HG03060 (cell line): ENCODE results near the gene CEBPZ.

ENCODE experiments used
- ATAC-seq: cut with Tn5 transposase; IDR thresholded peaks from one replicate; pipeline ENCODE4 v1.9.1; 2021; ENCODE audit warnings: low read depth, moderate number of reproducible peaks; ENCODE audit not compliant: unreplicated experiment

CEBPZ gene, protein sequence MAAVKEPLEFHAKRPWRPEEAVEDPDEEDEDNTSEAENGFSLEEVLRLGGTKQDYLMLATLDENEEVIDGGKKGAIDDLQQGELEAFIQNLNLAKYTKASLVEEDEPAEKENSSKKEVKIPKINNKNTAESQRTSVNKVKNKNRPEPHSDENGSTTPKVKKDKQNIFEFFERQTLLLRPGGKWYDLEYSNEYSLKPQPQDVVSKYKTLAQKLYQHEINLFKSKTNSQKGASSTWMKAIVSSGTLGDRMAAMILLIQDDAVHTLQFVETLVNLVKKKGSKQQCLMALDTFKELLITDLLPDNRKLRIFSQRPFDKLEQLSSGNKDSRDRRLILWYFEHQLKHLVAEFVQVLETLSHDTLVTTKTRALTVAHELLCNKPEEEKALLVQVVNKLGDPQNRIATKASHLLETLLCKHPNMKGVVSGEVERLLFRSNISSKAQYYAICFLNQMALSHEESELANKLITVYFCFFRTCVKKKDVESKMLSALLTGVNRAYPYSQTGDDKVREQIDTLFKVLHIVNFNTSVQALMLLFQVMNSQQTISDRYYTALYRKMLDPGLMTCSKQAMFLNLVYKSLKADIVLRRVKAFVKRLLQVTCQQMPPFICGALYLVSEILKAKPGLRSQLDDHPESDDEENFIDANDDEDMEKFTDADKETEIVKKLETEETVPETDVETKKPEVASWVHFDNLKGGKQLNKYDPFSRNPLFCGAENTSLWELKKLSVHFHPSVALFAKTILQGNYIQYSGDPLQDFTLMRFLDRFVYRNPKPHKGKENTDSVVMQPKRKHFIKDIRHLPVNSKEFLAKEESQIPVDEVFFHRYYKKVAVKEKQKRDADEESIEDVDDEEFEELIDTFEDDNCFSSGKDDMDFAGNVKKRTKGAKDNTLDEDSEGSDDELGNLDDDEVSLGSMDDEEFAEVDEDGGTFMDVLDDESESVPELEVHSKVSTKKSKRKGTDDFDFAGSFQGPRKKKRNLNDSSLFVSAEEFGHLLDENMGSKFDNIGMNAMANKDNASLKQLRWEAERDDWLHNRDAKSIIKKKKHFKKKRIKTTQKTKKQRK

DNA sequence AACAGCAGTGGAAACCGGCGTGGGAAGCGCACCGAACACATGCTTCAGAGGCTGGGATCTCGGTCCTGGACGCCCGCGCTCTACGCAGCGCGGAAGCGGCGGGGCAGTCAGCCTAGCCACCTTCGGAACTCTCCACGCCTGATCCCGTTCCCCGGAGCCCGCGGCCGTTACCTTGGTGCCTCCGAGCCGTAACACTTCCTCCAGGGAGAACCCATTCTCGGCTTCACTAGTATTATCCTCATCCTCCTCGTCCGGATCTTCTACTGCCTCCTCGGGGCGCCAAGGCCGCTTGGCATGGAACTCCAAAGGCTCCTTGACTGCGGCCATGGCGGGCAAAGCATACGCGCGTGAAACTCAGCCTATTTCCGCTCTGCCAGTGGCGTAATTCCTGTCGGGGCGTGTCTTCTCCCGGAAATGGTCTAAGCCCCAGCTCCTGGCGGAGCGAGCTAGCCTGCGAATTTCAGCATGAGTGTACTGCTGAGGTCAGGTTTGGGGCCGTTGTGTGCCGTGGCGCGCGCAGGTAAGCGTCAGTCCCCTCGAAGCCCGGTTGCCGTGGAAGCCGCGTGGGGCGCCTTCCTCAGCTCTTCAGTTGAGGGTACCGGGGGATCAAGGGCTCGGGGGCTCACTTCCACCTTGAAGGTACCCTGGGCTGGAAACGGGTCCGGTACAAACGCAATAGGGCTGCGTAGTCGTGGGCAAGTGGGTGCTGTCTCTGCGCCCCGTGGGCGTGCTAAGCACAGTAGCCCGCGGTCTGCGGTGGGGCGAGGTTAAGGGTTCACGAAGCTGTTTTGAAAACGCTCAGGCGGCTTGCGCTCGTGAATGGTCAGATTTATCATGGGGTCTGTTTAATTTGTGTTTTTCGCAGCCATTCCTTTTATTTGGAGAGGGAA lies at the start of gene CEBPZ, which contains the start of gene NDUFAF7:
Gene CEBPZ (minus strand): TSS at position 356 of the 890 bp plus-strand sequence. CDS start 29 bp downstream, at position 327.
Gene NDUFAF7 (plus strand): TSS at position 418 of the 890 bp plus-strand sequence. CDS start 48 bp downstream, at position 466.
- peak; percentile 74 for ATAC-seq

DNA sequence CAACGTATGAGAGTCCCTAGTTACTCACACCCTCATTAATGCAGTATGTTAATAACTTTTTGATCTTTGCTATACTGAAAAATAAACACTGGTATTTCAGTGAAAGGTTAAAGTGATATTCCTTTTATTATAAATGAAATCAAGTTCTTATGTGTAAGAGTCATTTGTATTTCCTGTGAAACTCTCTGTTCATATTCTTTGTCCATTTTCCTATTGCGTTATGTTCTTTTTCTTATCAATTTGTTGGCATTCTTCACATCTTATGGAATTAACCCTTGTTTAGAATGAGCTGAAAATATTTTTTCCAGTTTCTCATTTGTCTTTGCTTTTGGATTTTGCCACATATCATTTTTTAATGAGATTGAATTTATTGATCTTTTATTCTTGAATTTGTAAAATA lies 44.9 kb upstream of the CEBPZ start:
- ATAC-seq, result no peak

DNA sequence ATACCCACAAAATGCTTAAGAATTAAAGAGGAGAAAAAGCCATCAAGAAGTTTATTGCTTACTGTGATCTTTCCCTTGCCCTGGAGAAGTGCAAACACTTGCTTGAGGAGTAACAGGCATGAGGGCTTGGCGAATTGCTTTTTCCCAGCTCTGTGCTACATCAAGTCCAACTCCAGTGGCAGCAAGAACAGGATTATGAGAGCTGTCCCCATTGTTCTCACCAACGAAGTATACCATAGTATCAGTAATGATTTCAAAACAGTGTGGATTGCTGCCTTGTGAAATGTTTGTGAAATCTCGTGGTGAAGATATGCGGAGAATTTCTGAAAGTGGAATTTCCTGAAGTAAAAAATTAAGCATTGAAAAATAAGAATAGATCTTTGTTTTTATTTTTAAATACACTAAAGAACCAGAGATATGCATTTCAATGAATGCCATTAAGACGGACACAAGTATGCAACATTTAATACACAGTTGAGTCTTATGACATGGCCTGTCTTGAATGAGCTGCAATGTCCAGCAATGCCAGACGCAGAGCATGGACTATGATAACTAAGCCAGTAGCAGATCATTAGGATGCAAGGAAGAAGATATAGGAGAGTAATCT lies 43.1 kb upstream of the CEBPZ start:
- no peak for ATAC-seq

DNA sequence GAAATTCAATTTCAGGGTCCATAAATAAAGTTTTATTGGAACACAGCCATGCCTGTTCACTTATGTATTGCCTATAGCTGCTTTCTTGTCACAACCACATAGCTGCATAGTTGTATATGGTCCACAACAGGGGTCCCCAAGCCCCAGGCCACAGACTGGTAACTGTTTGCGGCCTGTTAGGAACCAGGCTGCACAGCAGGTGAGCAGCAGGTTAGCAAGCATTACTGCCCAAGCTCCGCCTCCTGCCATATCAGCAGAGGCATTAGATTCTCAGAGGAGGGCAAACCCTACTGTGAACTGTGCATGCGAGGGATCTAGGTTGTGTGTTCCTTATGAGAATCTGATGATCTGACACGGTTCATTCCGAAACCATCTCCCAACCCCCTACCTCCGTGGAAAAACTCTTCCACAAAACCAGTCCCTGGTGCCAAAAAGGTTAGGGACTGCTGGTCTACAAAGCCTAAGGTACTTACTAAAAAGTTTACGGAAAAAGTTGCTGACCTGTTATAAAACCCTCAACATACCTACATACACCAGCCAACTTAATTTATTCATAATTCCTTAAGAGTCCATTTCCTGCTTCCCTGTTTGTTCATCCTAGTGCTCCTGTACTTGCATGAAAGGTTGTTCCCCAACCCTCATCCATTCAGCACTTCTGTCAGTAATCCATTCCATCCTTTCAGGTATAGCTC lies 40.1 kb upstream of the CEBPZ start:
- no peak for ATAC-seq

DNA sequence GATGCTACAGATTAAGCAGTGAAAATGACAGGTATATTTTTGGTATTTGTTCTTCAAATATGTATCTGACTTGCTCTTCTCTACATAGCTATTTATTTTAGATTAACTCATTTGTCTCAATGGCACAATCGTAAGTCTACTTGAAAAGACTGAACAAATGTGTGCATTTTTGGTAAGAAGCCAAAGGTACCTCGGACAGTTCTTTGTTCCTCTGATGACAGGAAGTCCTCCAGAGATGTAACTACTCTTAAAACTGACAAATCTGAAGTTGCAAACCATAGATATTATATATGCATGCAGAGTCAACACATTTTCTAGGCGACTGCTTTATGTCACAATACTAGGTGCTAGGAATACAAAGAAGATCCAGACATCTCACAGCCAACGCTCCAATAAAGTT lies 36.7 kb upstream of the CEBPZ start:
- ATAC-seq, result no peak

DNA sequence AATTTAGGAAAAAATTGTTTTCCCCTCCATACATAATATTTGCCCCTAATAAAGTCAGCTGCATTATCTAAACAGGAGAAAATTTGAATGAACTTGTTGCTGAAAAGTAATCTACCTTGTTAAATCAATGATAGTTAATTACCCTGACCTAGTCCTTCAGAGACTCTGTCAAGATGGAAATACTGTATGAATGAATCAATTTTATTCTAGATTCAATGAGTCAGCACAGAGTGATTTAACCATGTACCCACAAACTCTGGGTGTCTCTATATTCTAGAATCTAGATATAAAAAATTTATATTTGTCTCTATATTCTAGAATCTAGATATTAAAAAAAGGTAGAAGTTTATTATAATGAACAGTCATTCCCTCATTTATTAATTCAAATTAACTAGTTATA lies 36.3 kb upstream of the CEBPZ start:
- ATAC-seq, result no peak

DNA sequence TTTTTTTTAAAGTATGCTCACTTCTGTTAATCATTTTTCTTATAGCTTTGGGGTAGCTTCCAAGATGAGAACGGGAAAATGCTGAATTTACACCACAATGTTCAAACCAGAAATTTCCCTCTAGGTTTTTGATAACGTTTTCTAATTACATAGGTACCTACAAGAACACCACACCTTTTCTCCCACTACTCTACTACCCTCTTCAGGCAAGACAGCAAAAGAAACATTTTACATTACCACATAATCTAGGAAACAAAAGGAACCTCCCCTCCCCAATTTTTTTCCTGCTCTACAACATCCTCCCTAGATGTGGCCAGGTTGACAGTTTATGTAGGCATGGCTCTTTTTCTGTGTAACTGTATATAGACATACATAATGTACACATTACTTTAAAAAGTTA lies 32.4 kb upstream of the CEBPZ start:
- no peak for ATAC-seq

DNA sequence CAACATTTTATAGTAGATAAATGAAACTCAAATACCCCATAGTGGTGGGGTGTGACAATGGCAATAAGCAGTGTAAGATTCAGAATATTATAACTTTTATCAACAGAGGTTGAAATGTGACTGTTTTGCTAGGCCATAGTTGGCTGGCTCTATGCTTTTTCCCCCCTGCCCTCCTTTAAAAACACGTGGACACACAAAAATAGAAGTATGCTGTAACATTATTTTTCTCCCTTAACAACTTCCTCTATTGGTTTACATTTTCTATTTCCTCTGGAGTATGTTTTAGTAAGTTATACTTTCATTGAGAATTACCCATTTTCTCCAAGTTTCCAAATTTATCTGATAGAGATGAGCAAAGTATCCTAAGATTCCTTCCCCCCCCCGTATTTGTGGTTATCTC lies 31.1 kb upstream of the CEBPZ start:
- no peak for ATAC-seq

DNA sequence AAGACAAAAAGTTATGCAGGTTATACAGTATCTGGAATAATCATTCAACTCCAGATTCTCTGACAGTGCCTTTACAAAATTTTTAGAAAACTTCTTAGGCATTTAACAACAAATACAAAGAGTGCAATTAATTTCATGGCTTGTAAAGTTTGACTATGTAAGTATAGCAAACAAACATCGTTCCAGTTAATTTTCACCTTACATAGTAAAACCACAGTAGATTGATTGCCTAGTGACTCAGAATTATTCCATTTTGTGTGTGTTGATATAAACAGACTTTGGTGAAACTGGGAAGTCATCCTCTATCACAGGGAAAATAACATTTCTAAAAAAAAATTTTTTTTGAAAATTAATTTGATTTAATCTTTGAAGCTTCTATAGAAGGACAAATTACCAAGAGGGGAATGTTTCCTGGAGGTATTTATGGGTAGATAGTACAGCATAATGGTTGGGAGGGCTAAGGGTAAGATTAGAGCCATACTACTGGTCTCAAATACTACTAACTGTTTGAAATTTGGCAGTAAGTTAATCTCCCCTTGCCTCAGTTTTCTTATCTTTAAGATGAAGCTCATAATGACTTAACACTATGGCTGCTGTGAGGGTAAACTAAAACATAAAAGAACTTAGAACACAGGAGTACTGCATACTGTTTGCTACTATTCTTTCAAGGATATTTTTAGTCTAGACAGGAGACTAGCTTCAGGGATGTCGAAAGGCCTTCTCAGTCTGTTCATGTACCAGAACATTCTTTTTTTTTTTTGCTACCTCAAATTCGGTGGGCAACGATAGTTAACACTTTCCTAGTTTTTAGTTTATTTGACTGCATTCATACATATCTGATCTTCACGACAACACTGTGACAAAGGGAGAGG lies 19.7 kb upstream of the CEBPZ start:
- ATAC-seq, result no peak

DNA sequence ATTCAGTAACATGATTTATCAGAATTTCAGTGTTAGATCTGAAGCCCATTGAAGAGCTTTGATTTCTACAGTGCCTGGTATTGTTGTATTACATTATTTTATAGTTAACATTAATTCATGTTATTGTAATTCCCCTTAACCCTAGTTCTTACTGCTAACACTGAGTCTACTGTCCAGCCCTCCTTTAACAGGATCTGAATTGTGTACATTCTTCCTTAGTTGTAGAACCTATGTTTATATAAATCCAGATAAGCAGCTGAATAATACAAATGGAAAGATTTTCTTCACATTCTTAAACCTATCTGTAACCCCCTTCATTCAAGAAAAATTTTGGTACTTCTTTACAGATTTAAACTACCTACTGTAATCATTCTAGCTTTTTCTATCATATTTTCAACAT lies 14.8 kb upstream of the CEBPZ start:
- no peak for ATAC-seq

DNA sequence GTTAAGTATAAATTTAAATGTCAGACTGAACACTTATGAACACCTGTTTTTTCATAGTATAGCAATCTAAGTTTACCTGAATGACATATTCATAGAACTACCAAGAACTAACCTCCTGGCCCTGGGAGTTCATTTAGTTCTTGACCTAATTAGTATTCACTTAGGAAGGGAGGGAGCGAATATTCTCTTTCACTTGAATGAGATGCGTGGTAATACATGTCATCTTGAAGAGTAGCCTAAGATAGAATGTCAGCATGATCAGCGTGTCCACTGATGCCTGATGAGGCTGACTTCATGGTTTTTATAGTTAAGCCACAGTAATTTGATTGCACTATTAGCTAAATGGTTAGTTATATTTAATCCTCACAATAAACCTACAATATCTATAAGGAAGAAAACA lies 13.4 kb upstream of the CEBPZ start:
- no peak for ATAC-seq

DNA sequence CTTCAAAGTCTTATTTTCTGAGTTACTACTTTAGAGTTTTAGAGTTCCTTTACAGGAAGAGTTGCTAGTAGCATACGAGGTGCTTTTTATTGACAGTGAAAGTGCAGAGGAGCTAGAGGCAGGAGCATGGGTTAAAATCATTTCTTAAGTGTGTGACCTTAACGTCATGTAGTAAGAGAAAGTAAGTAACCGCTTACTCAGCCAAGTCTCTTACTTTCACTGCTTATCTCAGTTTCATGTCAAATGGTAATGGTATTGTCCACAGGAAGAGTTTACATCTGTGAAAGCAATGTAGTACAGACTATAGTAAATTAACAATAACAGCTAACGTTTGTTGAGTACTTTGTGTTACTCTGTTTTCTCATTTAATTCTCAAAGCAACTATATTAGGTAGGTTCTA lies 12.6 kb upstream of the CEBPZ start:
- ATAC-seq, result no peak

DNA sequence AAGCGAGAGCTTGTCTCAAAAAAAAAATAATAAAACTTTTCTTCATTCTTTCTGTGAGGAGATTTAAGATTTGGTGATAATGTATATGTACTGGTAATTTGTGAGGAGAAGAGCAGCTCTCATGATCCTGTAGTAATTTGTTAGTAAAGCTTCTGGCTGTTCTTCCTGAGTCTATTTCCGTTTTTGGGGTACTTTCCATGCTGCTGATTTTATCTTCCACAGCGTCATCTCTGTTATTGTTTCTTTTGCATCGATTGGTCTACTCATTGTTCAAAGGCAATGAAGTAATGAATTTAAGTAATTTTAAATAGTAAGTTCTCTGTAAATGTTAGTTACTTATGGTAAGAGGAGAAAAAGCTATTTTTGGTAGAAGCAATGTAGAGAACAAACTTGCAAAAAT lies 12.0 kb upstream of the CEBPZ start:
- ATAC-seq, result no peak

DNA sequence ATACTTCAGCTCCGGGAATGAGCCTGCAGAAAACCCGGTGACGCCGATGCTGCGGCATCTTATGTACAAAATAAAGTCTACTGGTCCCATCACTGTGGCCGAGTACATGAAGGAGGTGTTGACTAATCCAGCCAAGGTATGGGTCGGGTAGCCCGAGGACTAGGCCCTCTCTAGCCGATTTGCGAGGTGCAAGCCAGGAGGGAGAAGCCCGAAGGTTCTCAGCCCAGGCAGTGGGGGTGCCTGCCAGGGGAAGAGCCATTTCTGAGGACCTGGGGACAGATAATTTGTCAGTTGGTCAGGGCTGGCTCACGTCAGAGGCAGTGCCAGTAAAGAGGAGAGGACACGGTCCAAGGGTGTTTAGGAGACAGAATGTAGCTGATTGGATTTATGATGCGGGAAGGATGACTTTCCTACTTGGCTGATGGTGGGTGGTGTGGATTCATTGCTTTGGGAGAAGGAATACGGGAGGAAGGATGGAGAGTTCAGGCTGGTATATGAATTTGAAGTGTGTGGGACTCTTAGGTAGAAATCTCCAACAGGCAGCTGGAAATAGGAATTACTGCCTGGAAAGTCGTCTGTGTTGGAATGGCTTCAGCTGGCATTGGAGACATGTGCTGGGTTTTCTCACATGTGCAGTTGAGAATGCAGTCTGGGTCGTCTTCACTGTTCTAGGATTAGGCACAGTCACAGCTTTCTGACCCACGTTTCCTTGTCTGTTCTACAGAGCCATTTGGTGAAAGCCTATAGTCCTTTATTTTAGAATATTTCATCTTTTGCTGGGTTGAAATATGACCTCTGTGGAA lies 936 bp upstream of the CEBPZ start:
- ATAC-seq, result no peak

DNA sequence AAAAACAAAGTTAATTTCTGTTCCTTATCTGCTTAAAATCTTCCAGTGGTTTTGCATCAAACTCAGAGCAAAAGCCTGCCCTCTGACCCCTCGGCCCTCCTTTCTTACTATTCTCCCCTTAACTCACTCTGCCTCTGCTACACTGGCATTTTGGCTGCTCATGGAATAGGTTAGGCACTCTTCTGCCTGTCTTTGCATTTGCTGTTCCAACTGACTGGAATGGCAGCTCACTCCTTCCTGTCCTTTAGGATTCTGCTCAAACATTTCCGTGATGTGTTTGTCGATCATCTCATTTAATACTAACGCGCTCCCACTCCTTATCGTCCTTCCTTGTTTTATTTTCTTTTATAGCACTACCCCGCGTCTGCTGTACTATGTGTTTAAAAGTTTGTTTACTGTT lies 815 bp downstream of the CEBPZ start:
- ATAC-seq, result no peak

DNA sequence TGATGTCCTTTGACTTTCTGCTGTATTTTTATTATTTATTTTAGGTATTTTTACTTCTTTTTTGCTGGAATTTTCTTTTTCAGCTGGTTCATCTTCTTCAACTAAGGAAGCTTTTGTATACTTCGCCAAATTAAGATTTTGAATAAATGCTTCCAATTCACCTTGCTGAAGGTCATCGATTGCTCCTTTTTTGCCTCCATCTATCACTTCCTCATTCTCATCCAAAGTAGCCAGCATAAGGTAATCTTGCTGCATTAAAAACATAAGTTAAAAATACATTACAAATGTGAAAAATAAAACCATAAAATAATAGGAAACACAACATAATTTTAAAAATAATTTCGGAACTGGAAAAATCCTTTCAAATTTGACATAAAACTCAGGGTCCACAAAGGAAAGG lies 2.6 kb downstream of the CEBPZ start:
- no peak for ATAC-seq

DNA sequence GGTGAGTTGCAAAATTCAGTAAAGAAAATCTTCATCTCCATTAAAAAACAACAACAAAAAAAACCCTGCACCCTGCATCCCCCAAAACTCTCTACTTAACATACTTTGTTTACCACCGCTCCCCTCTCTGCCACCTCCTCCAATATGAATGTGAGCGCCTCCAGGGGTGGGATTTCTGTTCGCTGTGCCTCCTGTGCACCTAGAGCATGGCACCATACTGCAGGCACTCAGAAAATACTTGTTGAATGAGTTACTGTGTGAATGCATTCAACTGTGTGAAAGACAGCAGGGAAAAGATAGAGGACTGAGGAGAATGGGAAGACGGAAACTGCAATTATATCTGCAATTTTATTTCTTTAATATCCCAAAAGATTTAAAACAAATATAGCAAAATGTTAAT lies 4.5 kb downstream of the CEBPZ start:
- no peak for ATAC-seq
